ENCODE data around the gene ZBTB7C. TPM values are rescaled to one million over a fixed set of nuclear protein-coding genes. Genes with fewer than 3 reads are reported as not detected.

Gene ZBTB7C
- total RNA-seq, 1 donor from 2014 or later: 15.0 TPM

DNA sequence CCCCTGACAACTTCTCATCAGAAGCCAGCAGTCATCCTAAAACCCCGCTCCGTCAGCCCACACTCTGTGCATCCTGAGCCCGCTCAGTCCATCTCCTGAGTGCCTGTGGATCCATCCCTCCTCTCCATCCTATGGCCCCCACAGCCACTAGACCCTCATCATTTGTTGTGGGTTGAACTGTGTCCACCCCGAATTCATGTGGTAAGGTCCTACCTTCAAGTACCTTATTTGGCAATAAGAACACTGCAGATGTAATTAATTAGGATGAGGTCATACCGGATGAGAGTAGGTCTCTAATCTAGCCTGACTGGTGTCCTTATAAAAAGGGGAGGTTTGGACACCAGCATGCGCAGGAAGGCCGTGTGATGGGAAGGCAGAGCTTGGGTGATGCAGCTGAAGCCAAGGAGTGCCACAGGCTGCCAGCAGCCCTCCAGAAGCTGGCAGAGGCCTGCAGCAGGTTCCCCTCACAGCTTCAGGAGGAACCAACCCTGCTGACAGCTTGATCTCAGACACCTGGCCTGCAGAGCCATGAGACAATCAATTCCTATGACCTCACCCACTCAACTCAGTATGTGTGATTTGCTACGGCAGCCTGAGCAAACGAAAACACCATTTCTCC lies 192.4 kb downstream of the ZBTB7C start:
- no peak overlapping the region for H3K27ac ChIP-seq
- no peak overlapping the region for H3K4me3 ChIP-seq
- no peaks in the 10 kb centered on the region for H3K36me3 ChIP-seq
- no peaks in the 10 kb centered on the region for H3K4me1 ChIP-seq
- TF ChIP-seq, protein P1, sequence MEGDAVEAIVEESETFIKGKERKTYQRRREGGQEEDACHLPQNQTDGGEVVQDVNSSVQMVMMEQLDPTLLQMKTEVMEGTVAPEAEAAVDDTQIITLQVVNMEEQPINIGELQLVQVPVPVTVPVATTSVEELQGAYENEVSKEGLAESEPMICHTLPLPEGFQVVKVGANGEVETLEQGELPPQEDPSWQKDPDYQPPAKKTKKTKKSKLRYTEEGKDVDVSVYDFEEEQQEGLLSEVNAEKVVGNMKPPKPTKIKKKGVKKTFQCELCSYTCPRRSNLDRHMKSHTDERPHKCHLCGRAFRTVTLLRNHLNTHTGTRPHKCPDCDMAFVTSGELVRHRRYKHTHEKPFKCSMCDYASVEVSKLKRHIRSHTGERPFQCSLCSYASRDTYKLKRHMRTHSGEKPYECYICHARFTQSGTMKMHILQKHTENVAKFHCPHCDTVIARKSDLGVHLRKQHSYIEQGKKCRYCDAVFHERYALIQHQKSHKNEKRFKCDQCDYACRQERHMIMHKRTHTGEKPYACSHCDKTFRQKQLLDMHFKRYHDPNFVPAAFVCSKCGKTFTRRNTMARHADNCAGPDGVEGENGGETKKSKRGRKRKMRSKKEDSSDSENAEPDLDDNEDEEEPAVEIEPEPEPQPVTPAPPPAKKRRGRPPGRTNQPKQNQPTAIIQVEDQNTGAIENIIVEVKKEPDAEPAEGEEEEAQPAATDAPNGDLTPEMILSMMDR (IDR thresholded peaks at IDR 0.05): no peak
- H3K27me3 ChIP-seq (ENCODE audit: low read depth): no peaks in the 10 kb centered on the region
- H3K9me3 ChIP-seq: no peaks in the 10 kb centered on the region
- ATAC-seq (peak in 1 of 2 donors; percentile 45), DNase-seq (no peak)
- intact Hi-C loops (cut with DNase I): no loop called here

DNA sequence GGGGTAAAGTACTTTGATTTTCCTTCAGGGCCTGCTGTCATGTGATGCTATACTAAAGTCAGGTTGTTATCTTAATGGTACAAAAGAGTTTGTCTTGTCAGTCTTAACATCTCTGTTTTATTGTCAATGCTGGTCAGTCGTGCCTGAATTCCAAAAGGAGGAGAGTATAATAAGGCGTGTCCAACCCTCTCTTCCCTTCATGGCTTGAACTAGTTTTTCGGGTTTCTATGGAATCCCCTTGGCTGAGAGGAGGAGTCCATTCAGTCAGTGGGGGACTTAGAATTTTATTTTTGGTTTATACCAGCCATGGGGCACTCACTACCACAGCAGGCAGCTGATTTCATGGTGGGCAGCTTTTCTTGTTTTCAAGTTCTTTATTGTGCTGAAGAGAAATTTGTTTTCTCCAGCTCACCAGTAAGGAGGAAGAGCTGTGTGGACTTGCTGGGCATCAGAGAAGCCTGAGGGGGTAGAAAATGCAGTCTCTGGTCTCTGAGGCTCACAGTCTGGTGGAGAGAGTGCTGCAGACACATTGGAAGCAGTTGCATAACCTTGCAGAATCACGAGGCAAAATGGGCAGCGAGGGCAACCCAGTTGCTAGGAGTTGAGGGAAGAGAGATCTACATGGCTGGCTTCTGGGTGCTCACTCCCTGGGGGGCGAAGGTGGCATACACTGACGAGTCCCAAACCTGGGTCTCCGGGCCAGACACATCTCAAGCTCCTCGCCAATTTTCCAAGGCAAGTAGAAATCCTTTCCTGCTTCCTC lies 193.1 kb downstream of the ZBTB7C start:
- H3K36me3 ChIP-seq: no peaks in the 10 kb centered on the region
- no peaks in the 10 kb centered on the region for H3K4me1 ChIP-seq
- H3K4me3 ChIP-seq: no peak overlapping the region
- no peaks in the 10 kb centered on the region for H3K27me3 ChIP-seq (ENCODE audit: low read depth)
- no peaks in the 10 kb centered on the region for H3K9me3 ChIP-seq
- TF ChIP-seq, protein P1 (IDR thresholded peaks at IDR 0.05): no peak
- DNase-seq (no peak), ATAC-seq (no peak)
- intact Hi-C loops (cut with DNase I): no loop called here
- no peak overlapping the region for H3K27ac ChIP-seq

DNA sequence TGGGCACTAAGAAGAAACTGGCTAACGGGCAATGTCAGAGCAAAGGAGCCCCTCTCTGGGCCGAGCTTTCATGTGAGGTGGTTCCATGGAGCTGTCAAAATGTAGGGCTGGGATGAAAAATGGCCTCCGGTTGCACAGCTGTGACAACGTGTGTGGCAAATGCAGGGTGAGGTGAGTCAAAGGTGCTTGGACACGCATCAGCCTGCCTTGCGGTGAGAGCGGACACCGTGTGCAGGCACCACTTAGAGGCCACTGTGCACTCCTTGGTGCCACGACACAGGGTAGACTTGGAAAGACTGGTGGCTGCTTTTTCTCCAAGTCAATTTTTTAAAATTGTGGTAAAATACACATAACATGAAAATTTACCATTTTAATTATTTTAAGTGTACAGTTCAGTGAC lies 195.4 kb downstream of the ZBTB7C start:
- intact Hi-C loops (cut with DNase I): no loop called here

DNA sequence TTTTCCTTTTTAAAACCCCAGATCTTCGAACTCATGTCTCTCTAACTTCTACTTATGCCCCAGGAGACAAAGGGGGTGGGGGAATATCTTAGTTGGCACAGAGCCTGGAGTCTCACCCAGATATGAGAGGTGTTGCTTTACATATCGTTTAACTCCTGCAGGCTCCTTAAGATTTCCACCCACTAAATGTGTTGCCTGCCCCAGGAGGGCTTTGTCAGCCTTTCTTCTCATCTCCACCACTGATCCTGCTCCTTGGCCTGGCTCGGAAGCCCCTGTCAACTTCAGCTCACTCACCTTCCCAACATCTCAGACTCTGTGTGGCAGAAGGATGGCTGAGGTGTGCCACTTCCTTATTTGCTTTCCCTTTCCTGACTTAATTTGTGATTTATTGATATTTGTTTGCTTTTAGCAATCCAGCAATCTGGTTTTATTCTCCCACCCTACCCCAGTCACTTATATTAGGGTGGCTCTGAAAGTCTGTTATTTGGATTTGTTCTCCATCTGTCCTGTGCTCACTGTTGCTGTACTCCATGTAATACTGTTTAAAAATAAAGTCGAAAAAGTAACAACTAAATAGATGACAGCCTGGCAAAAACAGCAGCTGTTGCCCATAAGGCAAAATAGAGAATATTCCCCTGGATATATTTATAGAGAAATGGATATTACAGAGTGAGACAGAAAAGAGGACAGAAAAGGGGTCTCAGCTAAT lies 200.6 kb downstream of the ZBTB7C start:
- DNase-seq: no peak
- Histone ChIP-seq H3K4me1 (no peaks in the 10 kb centered on the region), H3K27ac (no peak overlapping the region), H3K36me3 (no peaks in the 10 kb centered on the region), H3K4me3 (no peak overlapping the region), H3K27me3 (ENCODE audit: low read depth) (no peaks in the 10 kb centered on the region), H3K9me3 (no peaks in the 10 kb centered on the region)
- intact Hi-C loops (cut with DNase I): no loop called here
- TF ChIP-seq, protein P1 (IDR thresholded peaks at IDR 0.05): no peak
- no peak for ATAC-seq

More for the DNA sequence above, 195.4 kb downstream of the ZBTB7C start:
- Histone ChIP-seq H3K27ac (no peak overlapping the region), H3K4me3 (no peak overlapping the region), H3K4me1 (no peaks in the 10 kb centered on the region), H3K27me3 (ENCODE audit: low read depth) (no peaks in the 10 kb centered on the region), H3K9me3 (no peaks in the 10 kb centered on the region), H3K36me3 (no peaks in the 10 kb centered on the region)
- ATAC-seq: no peak
- no peak for DNase-seq
- TF ChIP-seq, protein P1 (IDR thresholded peaks at IDR 0.05): no peak

DNA sequence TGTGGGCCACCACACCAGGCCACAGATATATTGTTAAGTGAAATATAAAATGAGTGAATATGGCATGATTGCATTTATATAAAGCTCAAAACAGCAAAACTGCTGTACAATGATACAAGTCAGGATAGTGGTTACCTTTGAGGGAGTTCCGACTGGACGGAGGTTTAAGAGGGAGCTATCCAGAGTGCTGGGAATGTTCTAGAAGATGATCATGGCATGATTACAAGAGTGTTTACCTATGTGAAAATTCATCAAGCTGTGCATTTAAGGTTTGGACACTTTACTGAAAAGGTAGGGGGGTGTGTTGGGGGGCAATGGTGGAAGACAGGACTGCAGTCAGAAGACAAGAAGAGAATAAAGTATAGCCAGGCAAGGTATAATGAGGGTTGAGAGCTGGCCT lies 201.4 kb downstream of the ZBTB7C start:
- ATAC-seq: no peak

More for the DNA sequence above, 201.4 kb downstream of the ZBTB7C start:
- Histone ChIP-seq H3K36me3 (no peaks in the 10 kb centered on the region), H3K4me1 (no peaks in the 10 kb centered on the region), H3K4me3 (no peak overlapping the region), H3K9me3 (no peaks in the 10 kb centered on the region), H3K27ac (no peak overlapping the region), H3K27me3 (ENCODE audit: low read depth) (no peaks in the 10 kb centered on the region)
- TF ChIP-seq, protein P1 (IDR thresholded peaks at IDR 0.05): no peak
- intact Hi-C loops (cut with DNase I): no loop called here
- DNase-seq: no peak

All from lower lobe of right lung (tissue), 2 donors.